ENCODE measurements around the gene CD59. TPM values are rescaled to one million over a fixed set of nuclear protein-coding genes. Genes with fewer than 3 reads are reported as not detected.

Gene CD59
- total and polyA plus RNA-seq, 9 donors = 73.0 to 807 (median 288) TPM

DNA sequence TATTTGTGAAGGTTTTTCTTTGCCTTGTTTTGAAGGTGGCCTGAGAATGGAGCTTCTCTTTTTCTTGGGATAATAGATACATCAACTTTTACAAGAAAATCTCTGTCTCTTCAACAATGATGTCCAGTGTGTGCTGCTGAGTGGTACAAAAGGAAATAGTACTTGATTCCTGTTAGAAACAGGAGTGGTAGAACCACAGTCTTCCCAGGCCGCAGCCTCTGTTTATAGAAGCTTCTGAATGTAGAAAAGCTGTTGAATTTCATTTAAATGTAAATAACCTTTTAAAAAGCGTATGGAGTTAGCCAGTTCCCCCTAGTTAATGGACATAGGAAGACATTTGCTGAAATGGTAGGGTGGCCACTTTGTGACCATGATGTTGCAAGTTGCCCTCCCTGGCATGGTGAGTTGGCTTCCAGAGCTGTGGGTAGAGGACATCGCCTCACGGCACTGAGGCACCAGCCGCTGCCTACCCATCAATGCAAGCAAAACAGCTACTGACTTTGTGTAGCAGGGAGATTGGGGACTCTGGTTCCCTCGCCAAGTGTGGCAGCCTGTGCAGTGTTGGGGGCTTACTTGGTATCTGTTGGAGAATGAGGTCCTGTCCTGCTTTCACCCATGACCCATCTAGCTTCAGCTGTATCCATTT lies 67.1 kb downstream of the CD59 start:
- no peak for DNase-seq
- no peaks in the 10 kb centered on the region for H3K36me3 ChIP-seq
- TF ChIP-seq EP300 (IDR thresholded peaks at IDR 0.05) = no peak
- TF ChIP-seq, protein P1, sequence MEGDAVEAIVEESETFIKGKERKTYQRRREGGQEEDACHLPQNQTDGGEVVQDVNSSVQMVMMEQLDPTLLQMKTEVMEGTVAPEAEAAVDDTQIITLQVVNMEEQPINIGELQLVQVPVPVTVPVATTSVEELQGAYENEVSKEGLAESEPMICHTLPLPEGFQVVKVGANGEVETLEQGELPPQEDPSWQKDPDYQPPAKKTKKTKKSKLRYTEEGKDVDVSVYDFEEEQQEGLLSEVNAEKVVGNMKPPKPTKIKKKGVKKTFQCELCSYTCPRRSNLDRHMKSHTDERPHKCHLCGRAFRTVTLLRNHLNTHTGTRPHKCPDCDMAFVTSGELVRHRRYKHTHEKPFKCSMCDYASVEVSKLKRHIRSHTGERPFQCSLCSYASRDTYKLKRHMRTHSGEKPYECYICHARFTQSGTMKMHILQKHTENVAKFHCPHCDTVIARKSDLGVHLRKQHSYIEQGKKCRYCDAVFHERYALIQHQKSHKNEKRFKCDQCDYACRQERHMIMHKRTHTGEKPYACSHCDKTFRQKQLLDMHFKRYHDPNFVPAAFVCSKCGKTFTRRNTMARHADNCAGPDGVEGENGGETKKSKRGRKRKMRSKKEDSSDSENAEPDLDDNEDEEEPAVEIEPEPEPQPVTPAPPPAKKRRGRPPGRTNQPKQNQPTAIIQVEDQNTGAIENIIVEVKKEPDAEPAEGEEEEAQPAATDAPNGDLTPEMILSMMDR (IDR thresholded peaks at IDR 0.05) = no peak
- TF ChIP-seq POLR2A (IDR thresholded peaks at IDR 0.05) = no peak
- no peak overlapping the region for H3K27ac ChIP-seq
- H3K4me1 ChIP-seq (ENCODE audit: insufficient read depth) = no peaks in the 10 kb centered on the region
- H3K4me3 ChIP-seq = no peak overlapping the region
- intact Hi-C loops (cut with DNase I) = no loop called here
- 93 to 95% (median 95%) methylated on average over 6 of the region's 6 CpGs for WGBS, 3 donors
- no peaks in the 10 kb centered on the region for H3K9me3 ChIP-seq
- H3K27me3 ChIP-seq = no peaks in the 10 kb centered on the region

DNA sequence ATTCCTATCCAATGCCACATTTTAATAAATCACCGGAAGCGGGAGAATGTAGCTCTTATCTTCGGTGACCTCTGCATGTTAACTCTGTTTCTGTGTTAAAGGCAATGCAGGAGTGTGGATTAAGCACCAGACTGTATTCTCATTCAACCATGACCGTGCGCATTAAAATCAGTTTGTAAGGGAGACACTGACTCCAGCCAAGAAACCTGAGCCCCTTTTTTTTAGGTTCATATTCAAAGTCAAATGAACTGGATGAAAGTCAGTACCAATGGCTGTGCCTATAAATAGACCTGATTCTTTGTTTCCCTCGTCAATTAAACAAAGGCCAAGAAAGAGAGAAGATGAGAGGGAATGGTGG lies 67.8 kb downstream of the CD59 start:
- H3K4me1 ChIP-seq (ENCODE audit: insufficient read depth) = no peaks in the 10 kb centered on the region
- no peaks in the 10 kb centered on the region for H3K36me3 ChIP-seq
- no peaks in the 10 kb centered on the region for H3K9me3 ChIP-seq
- H3K27me3 ChIP-seq = no peaks in the 10 kb centered on the region
- intact Hi-C loops (cut with DNase I) = no loop called here
- H3K4me3 ChIP-seq = no peak overlapping the region
- TF ChIP-seq POLR2A (IDR thresholded peaks at IDR 0.05) = no peak
- TF ChIP-seq, protein P1 (IDR thresholded peaks at IDR 0.05) = no peak
- no peak for TF ChIP-seq EP300 (IDR thresholded peaks at IDR 0.05)
- WGBS, 3 donors = 76 to 82% (median 82%) methylated on average over 6 of the region's 6 CpGs
- DNase-seq = no peak
- H3K27ac ChIP-seq = no peak overlapping the region

DNA sequence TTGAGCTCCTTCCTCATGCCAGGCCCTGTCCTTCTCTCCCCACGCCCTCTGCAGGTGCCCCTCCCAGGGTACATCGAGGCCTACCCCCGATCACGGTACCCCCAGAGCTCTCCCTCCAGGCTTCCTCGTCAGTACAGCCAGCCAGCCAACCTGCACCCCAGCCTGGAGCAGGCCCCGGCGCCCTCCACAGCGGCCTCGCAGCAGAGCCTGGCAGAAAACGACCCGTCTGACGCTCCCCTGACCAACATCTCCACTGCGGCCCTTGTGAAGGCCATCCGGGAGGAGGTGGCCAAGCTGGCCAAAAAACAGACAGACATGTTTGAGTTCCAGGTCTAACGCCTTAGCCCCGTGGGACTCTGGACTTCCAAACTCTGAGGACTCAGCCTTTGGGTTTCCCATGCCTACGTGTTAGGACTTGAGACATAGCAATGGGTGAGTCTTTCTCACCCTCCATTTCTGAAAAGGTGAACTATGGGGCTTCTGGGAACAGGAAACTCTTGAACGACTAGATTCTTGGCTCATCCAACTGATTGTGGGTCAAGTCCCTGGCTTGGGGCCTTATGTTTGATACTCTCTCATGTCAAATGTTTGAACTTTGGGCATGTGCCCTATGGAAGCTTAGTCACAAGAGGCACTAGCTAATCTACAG lies 68.3 kb downstream of the CD59 start:
- no peaks in the 10 kb centered on the region for H3K4me1 ChIP-seq (ENCODE audit: insufficient read depth)
- DNase-seq = no peak
- no peak overlapping the region for H3K27ac ChIP-seq
- intact Hi-C loops (cut with DNase I) = no loop called here
- no peak overlapping the region for H3K4me3 ChIP-seq
- no peaks in the 10 kb centered on the region for H3K9me3 ChIP-seq
- TF ChIP-seq POLR2A (IDR thresholded peaks at IDR 0.05) (no peak), EP300 (IDR thresholded peaks at IDR 0.05) (no peak)
- TF ChIP-seq, protein P1 (IDR thresholded peaks at IDR 0.05) = no peak
- WGBS, 3 donors = 89 to 91% (median 91%) methylated on average over 18 of the region's 18 CpGs
- H3K36me3 ChIP-seq = no peaks in the 10 kb centered on the region
- no peaks in the 10 kb centered on the region for H3K27me3 ChIP-seq

DNA sequence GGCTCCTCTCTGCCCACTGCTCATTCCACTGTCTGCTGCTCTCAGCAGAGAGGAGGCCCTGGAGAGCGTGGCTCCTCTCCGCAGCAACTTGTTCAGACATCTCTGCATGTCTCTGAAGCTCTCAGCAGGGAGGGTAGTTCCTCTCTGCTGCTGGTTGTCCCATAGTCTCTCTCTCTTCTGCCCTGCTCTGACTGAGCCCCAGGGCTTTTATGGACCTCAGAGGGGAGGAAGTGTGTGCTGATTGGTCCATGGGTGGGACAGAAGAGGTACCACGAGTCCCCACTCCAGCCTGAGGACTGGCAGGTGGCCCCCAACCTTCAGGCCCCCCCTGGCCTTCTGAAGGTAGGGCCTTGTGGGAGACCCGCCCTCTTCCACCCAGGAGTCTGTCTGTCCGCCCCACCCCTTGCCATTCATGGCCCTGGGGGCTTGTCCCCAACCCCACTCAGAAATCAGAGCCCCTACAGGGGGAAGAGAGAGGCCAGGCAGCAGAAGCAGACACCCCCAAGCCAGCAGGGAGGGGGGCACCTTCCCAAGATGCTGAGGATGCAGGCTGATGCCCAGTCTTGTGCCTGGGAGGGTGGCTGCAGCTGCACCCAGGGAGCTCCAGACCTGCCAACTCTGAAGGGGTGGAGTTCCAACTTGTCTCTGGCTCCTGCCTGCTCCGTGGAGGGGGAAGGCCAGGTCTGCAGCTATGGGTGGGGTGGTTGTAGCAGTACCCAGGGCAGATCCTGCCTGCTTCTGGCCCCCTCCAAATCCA lies 70.7 kb downstream of the CD59 start:
- Histone ChIP-seq H3K27ac (no peak overlapping the region), H3K4me3 (no peak overlapping the region), H3K27me3 (no peaks in the 10 kb centered on the region), H3K4me1 (ENCODE audit: insufficient read depth) (no peaks in the 10 kb centered on the region), H3K36me3 (no peaks in the 10 kb centered on the region), H3K9me3 (no peaks in the 10 kb centered on the region)
- DNase-seq = no peak
- TF ChIP-seq EP300 (IDR thresholded peaks at IDR 0.05) (no peak), POLR2A (IDR thresholded peaks at IDR 0.05) (no peak)
- TF ChIP-seq, protein P1 (IDR thresholded peaks at IDR 0.05) = no peak
- WGBS, 3 donors = 80 to 87% (median 84%) methylated on average over 3 to 6 of the region's 6 CpGs
- intact Hi-C loops (cut with DNase I) = no loop called here
